ENCODE results near the gene IL12RB1. TPM values are rescaled to one million over a fixed set of nuclear protein-coding genes. Genes with fewer than 3 reads are reported as not detected.

Gene IL12RB1
- total RNA-seq, 1 experiment from 2014 or later, result not detected

- no TSS peak for BruUV-seq (replicated peaks)
- ChIA-PET CTCF (interaction anchor here (0.5 to 1.5 kb wide), 5 partner anchors 12 to 1130 kb away, joined by 3 to 4 read pairs (median 3); partner anchors contain the start of gene MAST3), RAD21 (ENCODE audit: low non-redundant PET in 1 of 2, low total read pairs in 2 of 2, uncharacterized antibody in 2 of 2, unreplicated experiment in 2 of 2) (interaction anchor here in 1 of 2 experiments (0.8 kb wide), 1 partner anchor 142 kb away, joined by 3 read pairs; no protein-coding TSS in a partner anchor), POLR2A (interaction anchor here (1.3 kb wide), 1 partner anchor 10 kb away, joined by 3 read pairs; no protein-coding TSS in a partner anchor)
- DNase-seq (ENCODE audit: low read depth, low spot score), result no peak
- Histone ChIP-seq H3K4me1 (ENCODE audit: control insufficient read depth in 1 of 2, insufficient read depth in 2 of 2, low read length in 2 of 2) (peaks cover 18 to 29% of the 10 kb centered on the region in 2 experiments; a peak in 3 of 4 replicates), H3K36me3 (ENCODE audit: control insufficient read depth in 1 of 2, insufficient read depth in 2 of 2, low read length in 2 of 2) (0 out of 4 replicates have a peak, but pooled peaks cover 0 to 3% of the 10 kb centered on the region in 2 experiments), H3K4me2 (ENCODE audit: low read length) (peak overlapping the region; percentile 91), H3K27me3 (ENCODE audit: insufficient read depth, low read length) (no peaks in the 10 kb centered on the region), H3K9me2 (ENCODE audit: insufficient read depth) (no peaks in the 10 kb centered on the region), H3K9ac (ENCODE audit: low read length) (peak overlapping the region; percentile 61), H2AFZ (ENCODE audit: low read depth, low read length, poor library complexity, severe bottlenecking) (no peak overlapping the region), H4K20me1 (ENCODE audit: insufficient read depth) (no peaks in the 10 kb centered on the region), H3K27ac (ENCODE audit: low read depth, low read length) (peak overlapping the region; percentile 59; the same call in 1 of the 2 replicates), H3K9me3 (ENCODE audit: control insufficient read depth in 1 of 2, insufficient read depth in 1 of 2, low read depth in 1 of 2, low read length in 2 of 2) (no peaks in the 10 kb centered on the region), H3K4me3 (replicated peaks in 1 of 2; ENCODE audit: low read depth in 1 of 2, low read length in 2 of 2) (peak overlapping the region; percentile 63 to 67), H3K79me2 (ENCODE audit: insufficient read depth, low read length) (no peaks in the 10 kb centered on the region)
- TF ChIP-seq ZFX (IDR thresholded peaks at IDR 0.05) (0 out of 2 replicates have a peak, but pooled peaks have one; percentile 32), POLR2AphosphoS5 (IDR thresholded peaks at IDR 0.05; ENCODE audit: low read depth, low read length) (peak; percentile 50), ELF1 (IDR thresholded peaks at IDR 0.05; ENCODE audit: borderline replicate concordance, low read depth) (no peak), EZH2 (IDR thresholded peaks at IDR 0.05) (no peak), YY1 (IDR thresholded peaks at IDR 0.05; ENCODE audit: extremely low read depth, insufficient replicate concordance, low read depth, low read length) (no peak), TCF7L2 (IDR thresholded peaks at IDR 0.05; ENCODE audit: borderline replicate concordance, extremely low read depth, insufficient read depth, insufficient read length) (no peak)
- intact Hi-C loops (cut with micrococcal nuclease), result no loop called here
- peak; percentile 83 for ATAC-seq
Observed at GRCh38 chr19:18109733-18110608, 23.2 kb upstream of the IL12RB1 start.

- DNase-seq (ENCODE audit: low read depth, low spot score) (no peak), ATAC-seq (peak; percentile 1; the same call in 1 of the 2 replicates)
- no peaks in the 10 kb centered on the region for H3K27me3 ChIP-seq (ENCODE audit: insufficient read depth, low read length)
- H3K9ac ChIP-seq (ENCODE audit: low read length), result peak overlapping the region; percentile 61
- peak overlapping the region; percentile 59; the same call in 1 of the 2 replicates for H3K27ac ChIP-seq (ENCODE audit: low read depth, low read length)
- H2AFZ ChIP-seq (ENCODE audit: low read depth, low read length, poor library complexity, severe bottlenecking), result no peak overlapping the region
- no peaks in the 10 kb centered on the region for H3K9me2 ChIP-seq (ENCODE audit: insufficient read depth)
- H3K36me3 ChIP-seq (ENCODE audit: control insufficient read depth in 1 of 2, insufficient read depth in 2 of 2, low read length in 2 of 2), result 0 out of 4 replicates have a peak, but pooled peaks cover 0 to 3% of the 10 kb centered on the region in 2 experiments
- intact Hi-C loops (cut with micrococcal nuclease), result no loop called here
- H4K20me1 ChIP-seq (ENCODE audit: insufficient read depth), result no peaks in the 10 kb centered on the region
- no peaks in the 10 kb centered on the region for H3K9me3 ChIP-seq (ENCODE audit: control insufficient read depth in 1 of 2, insufficient read depth in 1 of 2, low read depth in 1 of 2, low read length in 2 of 2)
- H3K79me2 ChIP-seq (ENCODE audit: insufficient read depth, low read length), result no peaks in the 10 kb centered on the region
- BruUV-seq (replicated peaks), result no TSS peak
- ChIA-PET RAD21 (ENCODE audit: low non-redundant PET in 1 of 2, low total read pairs in 2 of 2, uncharacterized antibody in 2 of 2, unreplicated experiment in 2 of 2) (interaction anchor here in 1 of 2 experiments (0.8 kb wide), 1 partner anchor 142 kb away, joined by 3 read pairs; no protein-coding TSS in a partner anchor), POLR2A (no interaction called here), CTCF (interaction anchor here (0.5 to 1.3 kb wide), 3 partner anchors 142 to 171 kb away, joined by 3 to 4 read pairs (median 4); no protein-coding TSS in a partner anchor)
- peak overlapping the region; percentile 63 to 67 for H3K4me3 ChIP-seq (replicated peaks in 1 of 2; ENCODE audit: low read depth in 1 of 2, low read length in 2 of 2)
- H3K4me1 ChIP-seq (ENCODE audit: control insufficient read depth in 1 of 2, insufficient read depth in 2 of 2, low read length in 2 of 2), result peaks cover 18 to 34% of the 10 kb centered on the region in 2 experiments; a peak in 3 of 4 replicates
- peak overlapping the region; percentile 91 for H3K4me2 ChIP-seq (ENCODE audit: low read length)
- TF ChIP-seq SP1 (IDR thresholded peaks at IDR 0.05; ENCODE audit: low read depth), result no peak
- TF ChIP-seq ZBTB33 (IDR thresholded peaks at IDR 0.05; ENCODE audit: extremely low read depth, insufficient replicate concordance, low read length), result no peak
- no peak for TF ChIP-seq ELF1 (IDR thresholded peaks at IDR 0.05; ENCODE audit: borderline replicate concordance, low read depth)
- no peak for TF ChIP-seq MAX (IDR thresholded peaks at IDR 0.05)
- TF ChIP-seq SIN3A (IDR thresholded peaks at IDR 0.05; ENCODE audit: low read depth), result no peak
- no peak for TF ChIP-seq ATF3 (IDR thresholded peaks at IDR 0.05)
- no peak for TF ChIP-seq EZH2 (IDR thresholded peaks at IDR 0.05)
- TF ChIP-seq YY1 (IDR thresholded peaks at IDR 0.05; ENCODE audit: extremely low read depth, insufficient replicate concordance, low read depth, low read length), result no peak
- TF ChIP-seq ZNF274 (IDR thresholded peaks at IDR 0.05; ENCODE audit: low read depth, low read length), result no peak
- TF ChIP-seq FOSL1 (IDR thresholded peaks at IDR 0.05; ENCODE audit: low read depth), result no peak
Observed at GRCh38 chr19:18109341-18109732, 22.6 kb upstream of the IL12RB1 start.

Data from HCT116 (cell line).